B cell (primary cell): ENCODE data around the gene WDR64. TPM values are rescaled to one million over a fixed set of nuclear protein-coding genes. Genes with fewer than 3 reads are reported as not detected.

Source experiments
- ATAC-seq: fragments of 200-7000 bp; cut with Tn5 transposase; one replicate; pipeline ENCODE4 v1.10.0; 2021; ENCODE audit warnings: low read depth, mild to moderate bottlenecking, moderate number of reproducible peaks, moderate library complexity
- CTCF ChIA-PET: fragments of 350-600 bp; sonication (Branson Sonifier 250); formaldehyde crosslinking; loops from one replicate; lab custom pipeline; 2021; ENCODE audit warnings: antibody characterized with exemption, inconsistent platforms; lab: Charles Lee
- POLR2A ChIA-PET: fragments of 350-600 bp; sonication (Branson Sonifier 250); formaldehyde crosslinking; loops from one replicate; lab custom pipeline; 2021; ENCODE audit warnings: antibody characterized with exemption; lab: Charles Lee
- DNase-seq: peaks from one replicate; pipeline ENCODE4 v3.0.0; 2013
- H2AFZ ChIP-seq: 2 replicates; pipeline ENCODE4 v1.6.1; 2012; ENCODE audit warnings: mild to moderate bottlenecking, low read depth, low read length; ENCODE audit not compliant: insufficient read depth, poor library complexity, severe bottlenecking
- H3K27ac ChIP-seq, 2 donors: 1 replicate in 1 of 2; 2 replicates in 1 of 2; pipeline ENCODE4 v1.5.1; 2012 to 2013; ENCODE audit warnings: low read length in 2 of 2, mild to moderate bottlenecking in 2 of 2, moderate library complexity in 1 of 2
- H3K27me3 ChIP-seq, 4 experiments: fragments of 200-600 bp in 1 of 4; sonication (generic) in 1 of 4; replicated peaks in 1 of 4; 1 replicate in 2 of 4; 2 replicates in 2 of 4; pipeline versions ENCODE4 v1.6.1 to v1.7.0; 2013 to 2016; ENCODE audit warnings: low read length in 3 of 4, mild to moderate bottlenecking in 2 of 4, mixed read lengths in 1 of 4, moderate library complexity in 1 of 4; ENCODE audit not compliant: insufficient read depth in 4 of 4, control insufficient read depth in 3 of 4; ENCODE audit errors: control extremely low read depth in 1 of 4
- H3K36me3 ChIP-seq, 2 experiments: replicated peaks in 1 of 2; 1 replicate in 1 of 2; 2 replicates in 1 of 2; pipeline versions ENCODE4 v1.6.1 to v1.7.1; 2013; ENCODE audit warnings: low read length in 1 of 2; ENCODE audit not compliant: insufficient read depth in 2 of 2, control insufficient read depth in 1 of 2; ENCODE audit errors: control extremely low read depth in 1 of 2, extremely low read depth in 1 of 2
- H3K4me1 ChIP-seq, 2 donors: fragments of 200-600 bp in 1 of 2; sonication (generic) in 1 of 2; 1 replicate in 1 of 2; 2 replicates in 1 of 2; pipeline versions ENCODE4 v1.5.1 to v1.6.1; 2013 to 2017; ENCODE audit warnings: low read length in 2 of 2; ENCODE audit not compliant: control insufficient read depth in 2 of 2, insufficient read depth in 2 of 2
- H3K4me2 ChIP-seq: replicated peaks from 2 replicates; pipeline ENCODE3; 2012; ENCODE audit warnings: mild to moderate bottlenecking, low read depth, low read length; ENCODE audit not compliant: poor library complexity, severe bottlenecking
- H3K4me3 ChIP-seq, 5 experiments: fragments of 200-600 bp in 1 of 5; sonication (generic) in 1 of 5; 1 replicate in 3 of 5; 2 replicates in 2 of 5; pipeline versions ENCODE4 v1.5.1 to v1.7.0; 2011 to 2016; ENCODE audit warnings: low read length in 4 of 5, mild to moderate bottlenecking in 4 of 5, low read depth in 2 of 5, control low read depth in 1 of 5, moderate library complexity in 1 of 5; ENCODE audit not compliant: insufficient read depth in 1 of 5; ENCODE audit errors: control extremely low read depth in 1 of 5, extremely low read depth in 1 of 5
- H3K79me2 ChIP-seq: fragments of 200-600 bp; sonication (generic); one replicate; pipeline ENCODE4 v1.6.0; 2016; ENCODE audit warnings: low read length; ENCODE audit not compliant: control insufficient read depth, insufficient read depth
- H3K9ac ChIP-seq: fragments of 200-600 bp; sonication (generic); 2 replicates; pipeline ENCODE4 v1.6.1; 2017; ENCODE audit warnings: mild to moderate bottlenecking, low read length, moderate library complexity
- H3K9me3 ChIP-seq, 3 donors: one replicate each; pipeline versions ENCODE4 v1.6.1 to v1.7.1; 2013; ENCODE audit warnings: low read length in 2 of 3; ENCODE audit not compliant: control insufficient read depth in 2 of 3, insufficient read depth in 1 of 3; ENCODE audit errors: control extremely low read depth in 1 of 3
- H4K20me1 ChIP-seq: 2 replicates; pipeline ENCODE4 v1.6.0; 2012; ENCODE audit warnings: mild to moderate bottlenecking, low read length; ENCODE audit not compliant: insufficient read depth, control insufficient read depth, poor library complexity, severe bottlenecking
- H3K27ac Mint-ChIP-seq: one replicate; pipeline ENCODE4 v1.8.0; 2021; ENCODE audit warnings: mixed read lengths
- H3K27me3 Mint-ChIP-seq: one replicate; pipeline ENCODE4 v1.8.0; 2021; ENCODE audit warnings: mixed read lengths
- H3K4me1 Mint-ChIP-seq: one replicate; pipeline ENCODE4 v1.8.0; 2021; ENCODE audit warnings: mixed read lengths
- H3K4me3 Mint-ChIP-seq: one replicate; pipeline ENCODE4 v1.8.0; 2021; ENCODE audit warnings: mixed read lengths
- H3K9me3 Mint-ChIP-seq: one replicate; pipeline ENCODE4 v1.8.0; 2022; ENCODE audit warnings: mixed read lengths; ENCODE audit not compliant: insufficient read depth
- CTCF ChIP-seq: fragments of 200-600 bp; IDR thresholded peaks from one replicate; pipeline ENCODE4 v1.8.0; 2022; ENCODE audit warnings: antibody characterized with exemption, mild to moderate bottlenecking
- EZH2 ChIP-seq: IDR thresholded peaks from 2 replicates; pipeline ENCODE4 v1.6.1; 2012; ENCODE audit warnings: borderline replicate concordance, low read depth, mild to moderate bottlenecking, moderate library complexity, low read length; ENCODE audit not compliant: insufficient read depth, poor library complexity, severe bottlenecking
- WGBS: methylation state at CpG from one replicate; pipeline ENCODE4 v1.1.5; 2013; ENCODE audit warnings: missing lambda C conversion rate; ENCODE audit not compliant: insufficient coverage; 5-methylcytosine and 5-hydroxymethylcytosine counted together
- intact Hi-C: fragments of 100-400 bp; cut with micrococcal nuclease; formaldehyde crosslinking; loops from one replicate; pipeline ENCODE4 v1.10.0; 2022
- polyA plus RNA-seq: library from polyadenylated mRNA; depleted of rRNA; stranded (reverse); fragments of >200 nt; gene quantifications from 2 replicates; pipeline ENCODE4 v1.2.3, GENCODE V29; 2012
- total RNA-seq, 2 donors: library from RNA; stranded (reverse); fragments of 120-200 nt in 1 of 2; gene quantifications; 1 replicate in 1 of 2; 2 replicates in 1 of 2; pipeline versions ENCODE4 v1.2.3 to v1.2.4, GENCODE V29; 2013 to 2022

The WDR64 gene
- total and polyA plus RNA-seq, 2 donors (not counting 1 experiment from before 2014, with no cell fraction given): 0.13 TPM; not detected in 1

- DNase-seq (no peak), ATAC-seq (no peak)
- Histone ChIP-seq H3K4me3 (no peak overlapping the region), H3K9ac (no peak overlapping the region), H3K4me1 (peaks cover 6 to 7% of the 10 kb centered on the region in 2 donors), H3K79me2 (peaks cover 15% of the 10 kb centered on the region), H3K27ac (peak overlapping the region in 1 of 2 donors; percentile 39), H3K36me3 (peaks cover 0 to 3% of the 10 kb centered on the region in 2 experiments), H4K20me1 (peaks cover 8% of the 10 kb centered on the region), H2AFZ (peak overlapping the region; percentile 23), H3K9me3 (no peaks in the 10 kb centered on the region), H3K27me3 (no peaks in the 10 kb centered on the region), H3K4me2 (no peak overlapping the region)
- TF ChIP-seq CTCF (no peak), EZH2 (no peak)
- ChIA-PET POLR2A (no interaction called here), CTCF (interaction anchor here (0.6 to 5.9 kb wide), 44 partner anchors 9 to 1712 kb away, joined by 3 to 67 read pairs (median 7); partner anchors contain the start of genes FH and MAP1LC3C)
- Mint-ChIP-seq H3K27ac (no peak overlapping the region), H3K4me3 (no peak overlapping the region), H3K27me3 (no peaks in the 10 kb centered on the region), H3K9me3 (no peaks in the 10 kb centered on the region), H3K4me1 (peaks cover 7% of the 10 kb centered on the region)
- intact Hi-C loops: loop anchor here (1.0 to 2.0 kb wide), 7 partner anchors 15 to 406 kb away; no protein-coding TSS in a partner anchor
- 86% methylated on average over 1 of the region's 1 CpG for whole genome bisulfite sequencing
Measured at GRCh38 chr1:241611736-241612135, 40.3 kb upstream of the WDR64 start.
